Measurements from ENCODE around the gene NHLRC4. TPM values are rescaled to one million over a fixed set of nuclear protein-coding genes. Genes with fewer than 3 reads are reported as not detected.

The NHLRC4 gene
- total RNA-seq, 1 experiment from 2014 or later: 0.92 TPM

DNA sequence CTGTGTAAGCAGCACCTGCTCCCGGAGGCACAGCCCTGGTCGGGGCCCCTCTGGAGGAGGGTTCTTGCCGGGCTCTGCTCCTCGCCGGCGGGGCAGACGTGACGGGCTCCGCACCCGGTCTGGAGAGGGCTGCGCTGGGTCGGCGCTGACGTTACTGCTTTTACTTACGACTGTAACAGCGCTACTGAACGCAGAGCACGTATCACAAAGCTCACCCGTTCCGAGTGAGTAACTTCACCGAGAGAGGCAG lies 21.8 kb downstream of the NHLRC4 start:
- H3K4me1 Mint-ChIP-seq: peaks cover 20% of the 10 kb centered on the region
- H3K27me3 Mint-ChIP-seq (ENCODE audit: low read depth): peaks cover 44% of the 10 kb centered on the region
- ATAC-seq (peak; percentile 1; the same call in 1 of the 2 replicates), DNase-seq (ENCODE audit: low spot score) (peak; percentile 60)
- ChIA-PET CTCF (interaction anchor here (1.1 to 2.3 kb wide), 5 partner anchors 9 to 72 kb away, joined by 3 to 7 read pairs (median 5); no protein-coding TSS in a partner anchor), POLR2A (no interaction called here)
- H3K4me3 Mint-ChIP-seq: peak overlapping the region; percentile 89
- TF ChIP-seq TCF7 (CRISPR knock-in tag; IDR thresholded peaks at IDR 0.05; ENCODE audit: low read depth) (peak; percentile 54; the same call in 1 of the 2 replicates), GTF2I (CRISPR knock-in tag; conservative IDR thresholded peaks at IDR 0.05) (no peak)
- peak overlapping the region; percentile 97 for H3K27ac Mint-ChIP-seq
- no peaks in the 10 kb centered on the region for H3K9me3 Mint-ChIP-seq
- H3K36me3 Mint-ChIP-seq: peaks cover 2% of the 10 kb centered on the region

DNA sequence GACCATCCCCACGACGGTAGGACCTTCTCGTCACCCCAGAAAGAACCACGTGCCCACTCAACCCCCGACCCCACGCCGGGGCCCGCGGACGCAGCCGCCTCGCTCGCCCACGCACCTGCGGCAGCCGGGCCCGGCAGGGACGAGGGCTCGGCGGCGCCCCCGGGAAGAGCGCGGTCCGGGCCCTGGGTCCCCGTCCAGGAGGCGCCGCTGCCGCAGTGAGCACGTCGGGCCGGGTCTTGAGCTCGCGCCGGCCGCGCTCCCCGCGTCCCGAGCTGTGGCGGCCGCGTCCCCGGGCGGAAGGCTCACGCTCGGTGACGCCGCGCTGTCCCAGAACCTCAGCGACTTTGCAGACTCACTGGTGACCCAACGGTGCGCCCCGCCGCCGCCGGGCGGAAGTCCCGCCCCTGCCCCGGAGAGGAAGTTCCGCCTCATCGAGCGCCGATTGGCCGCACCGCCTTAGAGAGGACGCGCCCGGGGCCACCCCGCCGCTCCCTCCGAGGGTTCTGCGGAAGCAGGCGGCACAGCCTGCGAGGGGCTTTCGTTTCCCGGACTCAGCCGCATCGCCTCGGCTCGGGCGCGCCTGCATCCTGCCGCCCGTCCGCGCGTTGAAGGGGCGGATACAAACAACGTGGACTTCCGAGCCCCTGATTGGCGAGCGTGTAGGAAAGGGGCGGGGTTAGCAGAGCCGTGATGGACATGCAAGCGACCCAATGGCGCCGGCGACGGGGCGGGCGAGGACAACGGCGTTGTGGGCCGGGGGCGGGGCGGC lies 22.3 kb downstream of the NHLRC4 start:
- Mint-ChIP-seq H3K27me3 (ENCODE audit: low read depth) (peaks cover 44% of the 10 kb centered on the region), H3K36me3 (peaks cover 2% of the 10 kb centered on the region), H3K4me3 (peak overlapping the region; percentile 98), H3K9me3 (no peaks in the 10 kb centered on the region), H3K4me1 (peaks cover 20% of the 10 kb centered on the region), H3K27ac (peak overlapping the region; percentile 100)
- POLR2A ChIA-PET: no interaction called here
- DNase-seq (ENCODE audit: low spot score) (peak; percentile 96), ATAC-seq (peak; percentile 75)
- CTCF ChIA-PET: interaction anchor here (0.6 to 2.3 kb wide), 6 partner anchors 10 to 93 kb away, joined by 3 to 7 read pairs (median 5); no protein-coding TSS in a partner anchor
- TF ChIP-seq, protein P1, sequence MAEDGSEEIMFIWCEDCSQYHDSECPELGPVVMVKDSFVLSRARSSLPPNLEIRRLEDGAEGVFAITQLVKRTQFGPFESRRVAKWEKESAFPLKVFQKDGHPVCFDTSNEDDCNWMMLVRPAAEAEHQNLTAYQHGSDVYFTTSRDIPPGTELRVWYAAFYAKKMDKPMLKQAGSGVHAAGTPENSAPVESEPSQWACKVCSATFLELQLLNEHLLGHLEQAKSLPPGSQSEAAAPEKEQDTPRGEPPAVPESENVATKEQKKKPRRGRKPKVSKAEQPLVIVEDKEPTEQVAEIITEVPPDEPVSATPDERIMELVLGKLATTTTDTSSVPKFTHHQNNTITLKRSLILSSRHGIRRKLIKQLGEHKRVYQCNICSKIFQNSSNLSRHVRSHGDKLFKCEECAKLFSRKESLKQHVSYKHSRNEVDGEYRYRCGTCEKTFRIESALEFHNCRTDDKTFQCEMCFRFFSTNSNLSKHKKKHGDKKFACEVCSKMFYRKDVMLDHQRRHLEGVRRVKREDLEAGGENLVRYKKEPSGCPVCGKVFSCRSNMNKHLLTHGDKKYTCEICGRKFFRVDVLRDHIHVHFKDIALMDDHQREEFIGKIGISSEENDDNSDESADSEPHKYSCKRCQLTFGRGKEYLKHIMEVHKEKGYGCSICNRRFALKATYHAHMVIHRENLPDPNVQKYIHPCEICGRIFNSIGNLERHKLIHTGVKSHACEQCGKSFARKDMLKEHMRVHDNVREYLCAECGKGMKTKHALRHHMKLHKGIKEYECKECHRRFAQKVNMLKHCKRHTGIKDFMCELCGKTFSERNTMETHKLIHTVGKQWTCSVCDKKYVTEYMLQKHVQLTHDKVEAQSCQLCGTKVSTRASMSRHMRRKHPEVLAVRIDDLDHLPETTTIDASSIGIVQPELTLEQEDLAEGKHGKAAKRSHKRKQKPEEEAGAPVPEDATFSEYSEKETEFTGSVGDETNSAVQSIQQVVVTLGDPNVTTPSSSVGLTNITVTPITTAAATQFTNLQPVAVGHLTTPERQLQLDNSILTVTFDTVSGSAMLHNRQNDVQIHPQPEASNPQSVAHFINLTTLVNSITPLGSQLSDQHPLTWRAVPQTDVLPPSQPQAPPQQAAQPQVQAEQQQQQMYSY (CRISPR knock-in tag; IDR thresholded peaks at IDR 0.05): no peak; the same call in 1 of the 2 replicates
- TF ChIP-seq, protein P2, sequence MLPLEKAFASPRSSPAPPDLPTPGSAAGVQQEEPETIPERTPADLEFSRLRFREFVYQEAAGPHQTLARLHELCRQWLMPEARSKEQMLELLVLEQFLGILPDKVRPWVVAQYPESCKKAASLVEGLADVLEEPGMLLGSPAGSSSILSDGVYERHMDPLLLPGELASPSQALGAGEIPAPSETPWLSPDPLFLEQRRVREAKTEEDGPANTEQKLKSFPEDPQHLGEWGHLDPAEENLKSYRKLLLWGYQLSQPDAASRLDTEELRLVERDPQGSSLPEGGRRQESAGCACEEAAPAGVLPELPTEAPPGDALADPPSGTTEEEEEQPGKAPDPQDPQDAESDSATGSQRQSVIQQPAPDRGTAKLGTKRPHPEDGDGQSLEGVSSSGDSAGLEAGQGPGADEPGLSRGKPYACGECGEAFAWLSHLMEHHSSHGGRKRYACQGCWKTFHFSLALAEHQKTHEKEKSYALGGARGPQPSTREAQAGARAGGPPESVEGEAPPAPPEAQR (CRISPR knock-in tag; IDR thresholded peaks at IDR 0.05): no peak
- TF ChIP-seq ATF1 (CRISPR knock-in tag; IDR thresholded peaks at IDR 0.05): no peak
- no peak for TF ChIP-seq SMAD4 (CRISPR knock-in tag; IDR thresholded peaks at IDR 0.05)
- TF ChIP-seq, protein P3, sequence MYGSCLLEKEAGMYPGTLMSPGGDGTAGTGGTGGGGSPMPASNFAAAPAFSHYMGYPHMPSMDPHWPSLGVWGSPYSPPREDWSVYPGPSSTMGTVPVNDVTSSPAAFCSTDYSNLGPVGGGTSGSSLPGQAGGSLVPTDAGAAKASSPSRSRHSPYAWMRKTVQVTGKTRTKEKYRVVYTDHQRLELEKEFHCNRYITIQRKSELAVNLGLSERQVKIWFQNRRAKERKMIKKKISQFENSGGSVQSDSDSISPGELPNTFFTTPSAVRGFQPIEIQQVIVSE (CRISPR knock-in tag; IDR thresholded peaks at IDR 0.05; ENCODE audit: borderline replicate concordance): no peak
- peak; percentile 62; the same call in 1 of the 2 replicates for TF ChIP-seq FOXP1 (CRISPR knock-in tag; IDR thresholded peaks at IDR 0.05; ENCODE audit: borderline replicate concordance)
- TF ChIP-seq, protein P4, sequence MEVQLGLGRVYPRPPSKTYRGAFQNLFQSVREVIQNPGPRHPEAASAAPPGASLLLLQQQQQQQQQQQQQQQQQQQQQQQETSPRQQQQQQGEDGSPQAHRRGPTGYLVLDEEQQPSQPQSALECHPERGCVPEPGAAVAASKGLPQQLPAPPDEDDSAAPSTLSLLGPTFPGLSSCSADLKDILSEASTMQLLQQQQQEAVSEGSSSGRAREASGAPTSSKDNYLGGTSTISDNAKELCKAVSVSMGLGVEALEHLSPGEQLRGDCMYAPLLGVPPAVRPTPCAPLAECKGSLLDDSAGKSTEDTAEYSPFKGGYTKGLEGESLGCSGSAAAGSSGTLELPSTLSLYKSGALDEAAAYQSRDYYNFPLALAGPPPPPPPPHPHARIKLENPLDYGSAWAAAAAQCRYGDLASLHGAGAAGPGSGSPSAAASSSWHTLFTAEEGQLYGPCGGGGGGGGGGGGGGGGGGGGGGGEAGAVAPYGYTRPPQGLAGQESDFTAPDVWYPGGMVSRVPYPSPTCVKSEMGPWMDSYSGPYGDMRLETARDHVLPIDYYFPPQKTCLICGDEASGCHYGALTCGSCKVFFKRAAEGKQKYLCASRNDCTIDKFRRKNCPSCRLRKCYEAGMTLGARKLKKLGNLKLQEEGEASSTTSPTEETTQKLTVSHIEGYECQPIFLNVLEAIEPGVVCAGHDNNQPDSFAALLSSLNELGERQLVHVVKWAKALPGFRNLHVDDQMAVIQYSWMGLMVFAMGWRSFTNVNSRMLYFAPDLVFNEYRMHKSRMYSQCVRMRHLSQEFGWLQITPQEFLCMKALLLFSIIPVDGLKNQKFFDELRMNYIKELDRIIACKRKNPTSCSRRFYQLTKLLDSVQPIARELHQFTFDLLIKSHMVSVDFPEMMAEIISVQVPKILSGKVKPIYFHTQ (CRISPR knock-in tag; IDR thresholded peaks at IDR 0.05): no peak
- TF ChIP-seq, protein P5, sequence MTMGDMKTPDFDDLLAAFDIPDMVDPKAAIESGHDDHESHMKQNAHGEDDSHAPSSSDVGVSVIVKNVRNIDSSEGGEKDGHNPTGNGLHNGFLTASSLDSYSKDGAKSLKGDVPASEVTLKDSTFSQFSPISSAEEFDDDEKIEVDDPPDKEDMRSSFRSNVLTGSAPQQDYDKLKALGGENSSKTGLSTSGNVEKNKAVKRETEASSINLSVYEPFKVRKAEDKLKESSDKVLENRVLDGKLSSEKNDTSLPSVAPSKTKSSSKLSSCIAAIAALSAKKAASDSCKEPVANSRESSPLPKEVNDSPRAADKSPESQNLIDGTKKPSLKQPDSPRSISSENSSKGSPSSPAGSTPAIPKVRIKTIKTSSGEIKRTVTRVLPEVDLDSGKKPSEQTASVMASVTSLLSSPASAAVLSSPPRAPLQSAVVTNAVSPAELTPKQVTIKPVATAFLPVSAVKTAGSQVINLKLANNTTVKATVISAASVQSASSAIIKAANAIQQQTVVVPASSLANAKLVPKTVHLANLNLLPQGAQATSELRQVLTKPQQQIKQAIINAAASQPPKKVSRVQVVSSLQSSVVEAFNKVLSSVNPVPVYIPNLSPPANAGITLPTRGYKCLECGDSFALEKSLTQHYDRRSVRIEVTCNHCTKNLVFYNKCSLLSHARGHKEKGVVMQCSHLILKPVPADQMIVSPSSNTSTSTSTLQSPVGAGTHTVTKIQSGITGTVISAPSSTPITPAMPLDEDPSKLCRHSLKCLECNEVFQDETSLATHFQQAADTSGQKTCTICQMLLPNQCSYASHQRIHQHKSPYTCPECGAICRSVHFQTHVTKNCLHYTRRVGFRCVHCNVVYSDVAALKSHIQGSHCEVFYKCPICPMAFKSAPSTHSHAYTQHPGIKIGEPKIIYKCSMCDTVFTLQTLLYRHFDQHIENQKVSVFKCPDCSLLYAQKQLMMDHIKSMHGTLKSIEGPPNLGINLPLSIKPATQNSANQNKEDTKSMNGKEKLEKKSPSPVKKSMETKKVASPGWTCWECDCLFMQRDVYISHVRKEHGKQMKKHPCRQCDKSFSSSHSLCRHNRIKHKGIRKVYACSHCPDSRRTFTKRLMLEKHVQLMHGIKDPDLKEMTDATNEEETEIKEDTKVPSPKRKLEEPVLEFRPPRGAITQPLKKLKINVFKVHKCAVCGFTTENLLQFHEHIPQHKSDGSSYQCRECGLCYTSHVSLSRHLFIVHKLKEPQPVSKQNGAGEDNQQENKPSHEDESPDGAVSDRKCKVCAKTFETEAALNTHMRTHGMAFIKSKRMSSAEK (CRISPR knock-in tag; IDR thresholded peaks at IDR 0.05; ENCODE audit: borderline replicate concordance): no peak
- TF ChIP-seq, protein P6, sequence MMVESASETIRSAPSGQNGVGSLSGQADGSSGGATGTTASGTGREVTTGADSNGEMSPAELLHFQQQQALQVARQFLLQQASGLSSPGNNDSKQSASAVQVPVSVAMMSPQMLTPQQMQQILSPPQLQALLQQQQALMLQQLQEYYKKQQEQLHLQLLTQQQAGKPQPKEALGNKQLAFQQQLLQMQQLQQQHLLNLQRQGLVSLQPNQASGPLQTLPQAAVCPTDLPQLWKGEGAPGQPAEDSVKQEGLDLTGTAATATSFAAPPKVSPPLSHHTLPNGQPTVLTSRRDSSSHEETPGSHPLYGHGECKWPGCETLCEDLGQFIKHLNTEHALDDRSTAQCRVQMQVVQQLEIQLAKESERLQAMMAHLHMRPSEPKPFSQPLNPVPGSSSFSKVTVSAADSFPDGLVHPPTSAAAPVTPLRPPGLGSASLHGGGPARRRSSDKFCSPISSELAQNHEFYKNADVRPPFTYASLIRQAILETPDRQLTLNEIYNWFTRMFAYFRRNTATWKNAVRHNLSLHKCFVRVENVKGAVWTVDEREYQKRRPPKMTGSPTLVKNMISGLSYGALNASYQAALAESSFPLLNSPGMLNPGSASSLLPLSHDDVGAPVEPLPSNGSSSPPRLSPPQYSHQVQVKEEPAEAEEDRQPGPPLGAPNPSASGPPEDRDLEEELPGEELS (CRISPR knock-in tag; IDR thresholded peaks at IDR 0.05): peak; percentile 75; the same call in 1 of the 2 replicates
- TF ChIP-seq, protein P7, sequence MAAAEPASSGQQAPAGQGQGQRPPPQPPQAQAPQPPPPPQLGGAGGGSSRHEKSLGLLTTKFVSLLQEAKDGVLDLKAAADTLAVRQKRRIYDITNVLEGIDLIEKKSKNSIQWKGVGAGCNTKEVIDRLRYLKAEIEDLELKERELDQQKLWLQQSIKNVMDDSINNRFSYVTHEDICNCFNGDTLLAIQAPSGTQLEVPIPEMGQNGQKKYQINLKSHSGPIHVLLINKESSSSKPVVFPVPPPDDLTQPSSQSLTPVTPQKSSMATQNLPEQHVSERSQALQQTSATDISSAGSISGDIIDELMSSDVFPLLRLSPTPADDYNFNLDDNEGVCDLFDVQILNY (CRISPR knock-in tag; IDR thresholded peaks at IDR 0.05): peak; percentile 70; the same call in 1 of the 2 replicates
- TF ChIP-seq OVOL2 (CRISPR knock-in tag; IDR thresholded peaks at IDR 0.05; ENCODE audit: borderline replicate concordance): no peak
- TF ChIP-seq, protein P8, sequence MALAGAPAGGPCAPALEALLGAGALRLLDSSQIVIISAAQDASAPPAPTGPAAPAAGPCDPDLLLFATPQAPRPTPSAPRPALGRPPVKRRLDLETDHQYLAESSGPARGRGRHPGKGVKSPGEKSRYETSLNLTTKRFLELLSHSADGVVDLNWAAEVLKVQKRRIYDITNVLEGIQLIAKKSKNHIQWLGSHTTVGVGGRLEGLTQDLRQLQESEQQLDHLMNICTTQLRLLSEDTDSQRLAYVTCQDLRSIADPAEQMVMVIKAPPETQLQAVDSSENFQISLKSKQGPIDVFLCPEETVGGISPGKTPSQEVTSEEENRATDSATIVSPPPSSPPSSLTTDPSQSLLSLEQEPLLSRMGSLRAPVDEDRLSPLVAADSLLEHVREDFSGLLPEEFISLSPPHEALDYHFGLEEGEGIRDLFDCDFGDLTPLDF (CRISPR knock-in tag; IDR thresholded peaks at IDR 0.05): no peak
- TF ChIP-seq ZNF219 (CRISPR knock-in tag; IDR thresholded peaks at IDR 0.05; ENCODE audit: borderline replicate concordance): no peak

Data from WTC11 (cell line).